HEK293 (cell line): ENCODE data around the gene PARD3.

Experiments
- CTCF ChIA-PET: fragments of 350-600 bp; formaldehyde crosslinking; extraction: SDS; loops from one replicate; lab custom pipeline; 2021; ENCODE audit warnings: antibody characterized with exemption; lab: Yijun Ruan, JAX
- POLR2A ChIA-PET: fragments of 300-600 bp; formaldehyde crosslinking; extraction: SDS; loops from one replicate; lab custom pipeline; 2020; ENCODE audit warnings: antibody characterized with exemption, inconsistent platforms; lab: Yijun Ruan, JAX
- H3K27ac ChIP-seq: fragments of 200-500 bp; sonication (Bioruptor generic); 2 replicates; pipeline ENCODE4 v1.5.1; 2014; ENCODE audit warnings: low read depth, low read length, control low read depth, inconsistent platforms; ENCODE audit errors: extremely low read depth
- H3K36me3 ChIP-seq, 2 experiments: fragments of 200-500 bp in 1 of 2; sonication (Bioruptor generic) in 1 of 2; 1 replicate in 1 of 2; 2 replicates in 1 of 2; pipeline ENCODE4 v1.5.1; 2014 to 2017; ENCODE audit warnings: inconsistent platforms in 2 of 2, low read length in 2 of 2; ENCODE audit not compliant: control insufficient read depth in 2 of 2, insufficient read depth in 1 of 2
- H3K4me1 ChIP-seq: fragments of 200-500 bp; sonication (Bioruptor generic); 2 replicates; pipeline ENCODE4 v1.5.1; 2014; ENCODE audit warnings: mild to moderate bottlenecking, low read length, inconsistent platforms; ENCODE audit not compliant: control insufficient read depth, insufficient read depth
- H3K4me3 ChIP-seq: 2 replicates; pipeline ENCODE4 v1.5.1; 2011; ENCODE audit warnings: low read depth, mild to moderate bottlenecking, control low read depth, low read length, moderate library complexity
- H3K9me3 ChIP-seq: fragments of 200-500 bp; sonication (Bioruptor generic); 2 replicates; pipeline ENCODE4 v1.5.1; 2014; ENCODE audit warnings: low read depth, low read length, inconsistent platforms; ENCODE audit not compliant: control insufficient read depth, insufficient read depth
- GLI4 ChIP-seq: fragments of 450-650 bp; formaldehyde crosslinking; IDR thresholded peaks from 2 replicates; pipeline ENCODE4 v1.5.1; 2016; ENCODE audit warnings: missing biosample characterization, missing genetic modification characterization
- HOXA7 ChIP-seq: sonication (generic); formaldehyde crosslinking; IDR thresholded peaks from 2 replicates; pipeline ENCODE4 v1.8.1; 2022; ENCODE audit warnings: missing genetic modification reagents, borderline replicate concordance
- MEIS1 ChIP-seq: sonication (generic); formaldehyde crosslinking; IDR thresholded peaks from 2 replicates; pipeline ENCODE4 v1.8.1; 2022; ENCODE audit warnings: missing genetic modification reagents, mild to moderate bottlenecking, borderline replicate concordance
- REPIN1 ChIP-seq: fragments of 450-650 bp; formaldehyde crosslinking; IDR thresholded peaks from 2 replicates; pipeline ENCODE4 v1.5.1; 2017; ENCODE audit warnings: missing biosample characterization, missing genetic modification characterization, low read depth
- SCRT1 ChIP-seq: fragments of 450-650 bp; formaldehyde crosslinking; IDR thresholded peaks from 2 replicates; pipeline ENCODE4 v1.5.1; 2016; ENCODE audit warnings: missing biosample characterization, missing genetic modification characterization, borderline replicate concordance
- SCRT2 ChIP-seq: fragments of 450-650 bp; formaldehyde crosslinking; IDR thresholded peaks from 2 replicates; pipeline ENCODE4 v1.5.1; 2016; ENCODE audit warnings: missing biosample characterization, missing genetic modification characterization
- SP2 ChIP-seq: fragments of 450-650 bp; formaldehyde crosslinking; IDR thresholded peaks from 2 replicates; pipeline ENCODE4 v1.5.1; 2016; ENCODE audit warnings: missing biosample characterization, missing genetic modification characterization
- TCF7L2 ChIP-seq: IDR thresholded peaks from 2 replicates; pipeline ENCODE4 v1.6.1; 2011; ENCODE audit warnings: low read depth, mild to moderate bottlenecking, inconsistent platforms, low read length, moderate library complexity, borderline replicate concordance
- ZBTB8A ChIP-seq: fragments of 450-650 bp; formaldehyde crosslinking; IDR thresholded peaks from 2 replicates; pipeline ENCODE4 v1.5.1; 2016; ENCODE audit warnings: missing biosample characterization, missing genetic modification characterization
- ZFP37 ChIP-seq: fragments of 450-650 bp; formaldehyde crosslinking; IDR thresholded peaks from 2 replicates; pipeline ENCODE4 v1.5.1; 2016; ENCODE audit warnings: missing biosample characterization, missing genetic modification characterization
- ZFP41 ChIP-seq: fragments of 450-650 bp; formaldehyde crosslinking; IDR thresholded peaks from 2 replicates; pipeline ENCODE4 v1.5.1; 2016; ENCODE audit warnings: missing biosample characterization, missing genetic modification characterization, borderline replicate concordance
- ZNF155 ChIP-seq: fragments of 450-650 bp; formaldehyde crosslinking; IDR thresholded peaks from 2 replicates; pipeline ENCODE4 v1.5.1; 2016; ENCODE audit warnings: missing biosample characterization, missing genetic modification characterization
- ZNF24 ChIP-seq: fragments of 450-650 bp; formaldehyde crosslinking; IDR thresholded peaks from 2 replicates; pipeline ENCODE4 v1.5.1; 2016; ENCODE audit warnings: missing biosample characterization, missing genetic modification characterization
- ZNF366 ChIP-seq: fragments of 450-650 bp; formaldehyde crosslinking; conservative IDR thresholded peaks from 2 replicates; pipeline ENCODE4 v1.5.1; 2016; ENCODE audit warnings: missing biosample characterization, missing genetic modification characterization
- ZNF426 ChIP-seq: fragments of 450-650 bp; formaldehyde crosslinking; IDR thresholded peaks from 2 replicates; pipeline ENCODE4 v1.5.1; 2017; ENCODE audit warnings: missing biosample characterization, missing genetic modification characterization, mild to moderate bottlenecking, inconsistent platforms, moderate library complexity
- ZNF544 ChIP-seq: fragments of 450-650 bp; formaldehyde crosslinking; IDR thresholded peaks from 2 replicates; pipeline ENCODE4 v1.5.0; 2017; ENCODE audit warnings: missing biosample characterization, missing genetic modification characterization
- ZNF555 ChIP-seq: fragments of 450-650 bp; formaldehyde crosslinking; conservative IDR thresholded peaks from 2 replicates; pipeline ENCODE4 v1.5.1; 2017; ENCODE audit warnings: missing biosample characterization, mild to moderate bottlenecking, missing genetic modification characterization, inconsistent platforms
- ZNF626 ChIP-seq: fragments of 450-650 bp; sonication (Bioruptor Pico); formaldehyde crosslinking; IDR thresholded peaks from 2 replicates; pipeline ENCODE4 v1.5.1; 2018; ENCODE audit warnings: missing biosample characterization, missing genetic modification characterization, inconsistent platforms
- ZNF677 ChIP-seq: fragments of 450-650 bp; IDR thresholded peaks from 2 replicates; pipeline ENCODE4 v1.5.0; 2018; ENCODE audit warnings: missing biosample characterization, mild to moderate bottlenecking, missing genetic modification characterization, moderate library complexity
- TF ChIP-seq, protein P1 (sequence below): fragments of 450-650 bp; formaldehyde crosslinking; IDR thresholded peaks from 2 replicates; pipeline ENCODE4 v1.5.1; 2017; ENCODE audit warnings: missing biosample characterization, missing genetic modification characterization
- TF ChIP-seq, protein P2 (sequence below): fragments of 450-650 bp; formaldehyde crosslinking; IDR thresholded peaks from 2 replicates; pipeline ENCODE4 v1.5.1; 2016; ENCODE audit warnings: missing biosample characterization, missing genetic modification characterization
- TF ChIP-seq, protein P3 (sequence below): fragments of 450-650 bp; formaldehyde crosslinking; IDR thresholded peaks from 2 replicates; pipeline ENCODE4 v1.5.1; 2017; ENCODE audit warnings: missing biosample characterization, missing genetic modification characterization

Gene PARD3

DNA sequence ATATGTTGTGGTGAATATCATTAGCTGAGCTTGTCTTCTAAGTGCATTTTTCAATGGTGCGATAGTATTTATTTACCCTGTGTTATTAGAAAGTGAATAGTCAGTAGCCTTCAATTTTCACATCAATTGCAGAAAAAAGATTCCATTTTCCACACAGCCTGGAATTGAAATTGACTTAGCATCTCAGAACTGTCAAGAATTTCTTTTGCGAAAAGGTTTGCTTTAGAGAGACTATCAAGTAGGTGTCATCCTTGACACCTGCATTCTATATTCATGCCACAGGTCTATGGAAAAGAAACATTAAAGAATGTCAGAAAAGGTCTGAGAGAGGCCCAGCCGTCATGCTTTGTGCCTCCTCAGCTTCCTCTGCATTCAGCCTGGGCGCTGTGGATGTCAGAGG lies 504.9 kb downstream of the PARD3 start (continued):
- TF ChIP-seq, protein P1, sequence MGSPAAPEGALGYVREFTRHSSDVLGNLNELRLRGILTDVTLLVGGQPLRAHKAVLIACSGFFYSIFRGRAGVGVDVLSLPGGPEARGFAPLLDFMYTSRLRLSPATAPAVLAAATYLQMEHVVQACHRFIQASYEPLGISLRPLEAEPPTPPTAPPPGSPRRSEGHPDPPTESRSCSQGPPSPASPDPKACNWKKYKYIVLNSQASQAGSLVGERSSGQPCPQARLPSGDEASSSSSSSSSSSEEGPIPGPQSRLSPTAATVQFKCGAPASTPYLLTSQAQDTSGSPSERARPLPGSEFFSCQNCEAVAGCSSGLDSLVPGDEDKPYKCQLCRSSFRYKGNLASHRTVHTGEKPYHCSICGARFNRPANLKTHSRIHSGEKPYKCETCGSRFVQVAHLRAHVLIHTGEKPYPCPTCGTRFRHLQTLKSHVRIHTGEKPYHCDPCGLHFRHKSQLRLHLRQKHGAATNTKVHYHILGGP (tag by site-specific recombination), result no peak
- TF ChIP-seq ZNF544 (tag by site-specific recombination) (no peak), HOXA7 (CRISPR knock-in tag) (no peak), ZNF555 (tag by site-specific recombination) (no peak)

DNA sequence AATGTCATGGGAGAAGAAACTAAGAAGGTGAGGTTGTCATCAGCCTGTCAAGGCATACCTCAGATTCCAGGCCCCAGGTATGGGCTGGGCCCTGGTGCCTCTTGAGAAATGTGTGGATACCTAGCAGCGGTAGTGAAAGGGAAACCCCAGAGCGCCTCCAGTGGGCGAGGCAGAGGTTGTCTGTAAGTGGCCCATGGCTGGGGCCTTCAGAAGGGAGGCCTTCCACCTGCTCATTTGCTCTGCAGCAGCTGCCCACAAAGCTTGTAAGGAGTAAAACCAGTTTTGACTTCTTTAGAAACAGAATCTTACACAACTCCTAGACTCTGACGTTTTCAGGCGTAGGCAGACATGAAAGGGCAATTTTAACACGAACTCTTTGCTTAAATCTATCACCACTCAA lies 509.9 kb downstream of the PARD3 start:
- Histone ChIP-seq H3K9me3 (no peaks in the 10 kb centered on the region), H3K27ac (no peak overlapping the region), H3K36me3 (no peaks in the 10 kb centered on the region; a peak in 1 of 3 replicates), H3K4me1 (no peaks in the 10 kb centered on the region), H3K4me3 (no peak overlapping the region)
- TF ChIP-seq ZBTB8A, result no peak
- no peak for TF ChIP-seq SCRT1 (tag by site-specific recombination)
- TF ChIP-seq ZNF24 (tag by site-specific recombination), result no peak
- no peak for TF ChIP-seq TCF7L2
- no peak for TF ChIP-seq ZNF677
- TF ChIP-seq GLI4 (tag by site-specific recombination), result no peak
- no peak for TF ChIP-seq MEIS1
- TF ChIP-seq ZNF426 (tag by site-specific recombination), result no peak
- TF ChIP-seq, protein P2, sequence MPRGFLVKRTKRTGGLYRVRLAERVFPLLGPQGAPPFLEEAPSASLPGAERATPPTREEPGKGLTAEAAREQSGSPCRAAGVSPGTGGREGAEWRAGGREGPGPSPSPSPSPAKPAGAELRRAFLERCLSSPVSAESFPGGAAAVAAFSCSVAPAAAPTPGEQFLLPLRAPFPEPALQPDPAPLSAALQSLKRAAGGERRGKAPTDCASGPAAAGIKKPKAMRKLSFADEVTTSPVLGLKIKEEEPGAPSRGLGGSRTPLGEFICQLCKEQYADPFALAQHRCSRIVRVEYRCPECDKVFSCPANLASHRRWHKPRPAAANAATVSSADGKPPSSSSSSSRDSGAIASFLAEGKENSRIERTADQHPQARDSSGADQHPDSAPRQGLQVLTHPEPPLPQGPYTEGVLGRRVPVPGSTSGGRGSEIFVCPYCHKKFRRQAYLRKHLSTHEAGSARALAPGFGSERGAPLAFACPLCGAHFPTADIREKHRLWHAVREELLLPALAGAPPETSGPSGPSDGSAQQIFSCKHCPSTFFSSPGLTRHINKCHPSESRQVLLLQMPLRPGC (tag by site-specific recombination), result no peak
- TF ChIP-seq ZFP37 (tag by site-specific recombination), result no peak
- ChIA-PET POLR2A (interaction anchor here (0.6 kb wide), 1 partner anchor 334 kb away, joined by 3 read pairs; no protein-coding TSS in a partner anchor), CTCF (no interaction called here)

DNA sequence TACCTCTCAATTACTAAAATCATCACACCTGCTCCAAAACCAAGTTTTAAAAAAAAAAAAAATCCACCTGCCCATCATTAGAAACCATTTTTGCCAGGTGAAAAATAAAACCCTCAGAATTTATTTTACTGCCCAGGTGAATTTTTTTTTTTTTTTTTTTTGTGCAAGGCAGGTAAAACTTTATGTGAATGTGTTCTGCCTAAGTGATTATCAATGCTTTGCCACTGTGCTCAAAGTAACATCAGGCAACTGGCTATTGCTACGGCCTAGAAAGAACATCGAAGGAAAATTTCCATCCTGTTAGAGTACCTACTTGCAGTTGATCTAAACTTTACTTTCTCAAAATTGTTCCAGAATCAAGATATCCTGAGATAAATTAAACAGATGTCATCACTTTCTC lies 512.1 kb downstream of the PARD3 start:
- H3K36me3 ChIP-seq, result no peaks in the 10 kb centered on the region; a peak in 1 of 3 replicates
- TF ChIP-seq ZNF626 (tag by site-specific recombination), result no peak
- TF ChIP-seq SP2 (tag by site-specific recombination), result no peak
- no peak for TF ChIP-seq ZNF555 (tag by site-specific recombination)
- no peak for TF ChIP-seq ZNF155 (tag by site-specific recombination)
- no peak for TF ChIP-seq REPIN1 (tag by site-specific recombination)
- TF ChIP-seq, protein P3, sequence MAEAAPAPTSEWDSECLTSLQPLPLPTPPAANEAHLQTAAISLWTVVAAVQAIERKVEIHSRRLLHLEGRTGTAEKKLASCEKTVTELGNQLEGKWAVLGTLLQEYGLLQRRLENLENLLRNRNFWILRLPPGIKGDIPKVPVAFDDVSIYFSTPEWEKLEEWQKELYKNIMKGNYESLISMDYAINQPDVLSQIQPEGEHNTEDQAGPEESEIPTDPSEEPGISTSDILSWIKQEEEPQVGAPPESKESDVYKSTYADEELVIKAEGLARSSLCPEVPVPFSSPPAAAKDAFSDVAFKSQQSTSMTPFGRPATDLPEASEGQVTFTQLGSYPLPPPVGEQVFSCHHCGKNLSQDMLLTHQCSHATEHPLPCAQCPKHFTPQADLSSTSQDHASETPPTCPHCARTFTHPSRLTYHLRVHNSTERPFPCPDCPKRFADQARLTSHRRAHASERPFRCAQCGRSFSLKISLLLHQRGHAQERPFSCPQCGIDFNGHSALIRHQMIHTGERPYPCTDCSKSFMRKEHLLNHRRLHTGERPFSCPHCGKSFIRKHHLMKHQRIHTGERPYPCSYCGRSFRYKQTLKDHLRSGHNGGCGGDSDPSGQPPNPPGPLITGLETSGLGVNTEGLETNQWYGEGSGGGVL (tag by site-specific recombination), result no peak
- TF ChIP-seq ZFP41 (tag by site-specific recombination), result no peak
- TF ChIP-seq SCRT2 (tag by site-specific recombination), result no peak
- TF ChIP-seq ZNF366 (tag by site-specific recombination), result no peak
- H3K4me3 ChIP-seq, result no peak overlapping the region
- ChIA-PET POLR2A (no interaction called here), CTCF (interaction anchor here (0.9 kb wide), 1 partner anchor 39 kb away, joined by 4 read pairs; no protein-coding TSS in a partner anchor)
- no peaks in the 10 kb centered on the region for H3K4me1 ChIP-seq
- H3K27ac ChIP-seq, result no peak overlapping the region
- no peaks in the 10 kb centered on the region for H3K9me3 ChIP-seq
